ENCODE data around the gene WDR48.

WDR48 gene

DNA sequence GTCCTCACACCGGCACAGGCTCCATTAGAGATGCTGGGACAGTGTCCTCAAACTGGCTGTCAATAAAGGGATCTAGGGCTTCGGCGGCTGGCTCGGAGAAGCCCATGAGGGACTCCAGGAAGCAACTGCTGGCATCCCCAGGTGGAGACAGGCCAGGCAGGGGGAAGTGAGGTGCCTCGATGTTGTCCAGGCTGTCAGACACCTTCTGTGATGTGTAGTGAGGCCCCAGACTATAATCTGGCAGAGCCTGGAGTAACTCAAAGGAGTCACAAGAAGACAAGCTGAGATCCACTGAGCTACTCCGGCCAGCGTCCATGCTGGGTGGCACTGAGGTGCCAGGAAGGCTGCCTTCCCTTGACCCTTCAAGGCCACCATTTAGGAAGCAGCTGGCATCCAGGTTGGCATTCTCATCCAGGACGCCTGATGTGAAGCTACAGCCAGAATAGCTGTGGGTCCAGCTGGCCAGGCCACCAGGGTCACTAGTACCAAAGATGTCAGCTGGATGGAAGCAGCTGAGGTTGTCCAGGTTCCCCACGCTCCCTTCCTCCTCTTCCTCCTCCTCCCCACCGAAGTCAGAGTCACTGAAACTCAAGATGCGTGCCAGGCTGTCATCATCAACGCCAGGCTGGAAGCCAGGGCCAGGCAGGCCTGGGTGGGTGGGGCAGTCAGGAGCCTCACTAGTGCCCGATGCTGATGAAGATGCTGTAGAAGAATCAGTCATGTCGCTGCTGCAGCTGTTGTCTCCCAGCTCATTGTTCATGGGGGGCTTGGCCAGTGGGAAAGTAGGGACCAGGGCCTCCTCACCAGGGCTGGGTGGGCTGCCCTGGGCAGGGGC lies 91.5 kb downstream of the WDR48 start:
- no peak overlapping the region for H3K4me3 ChIP-seq
- peak; percentile 72 for DNase-seq (ENCODE audit: low spot score)
- TF ChIP-seq, protein P1, sequence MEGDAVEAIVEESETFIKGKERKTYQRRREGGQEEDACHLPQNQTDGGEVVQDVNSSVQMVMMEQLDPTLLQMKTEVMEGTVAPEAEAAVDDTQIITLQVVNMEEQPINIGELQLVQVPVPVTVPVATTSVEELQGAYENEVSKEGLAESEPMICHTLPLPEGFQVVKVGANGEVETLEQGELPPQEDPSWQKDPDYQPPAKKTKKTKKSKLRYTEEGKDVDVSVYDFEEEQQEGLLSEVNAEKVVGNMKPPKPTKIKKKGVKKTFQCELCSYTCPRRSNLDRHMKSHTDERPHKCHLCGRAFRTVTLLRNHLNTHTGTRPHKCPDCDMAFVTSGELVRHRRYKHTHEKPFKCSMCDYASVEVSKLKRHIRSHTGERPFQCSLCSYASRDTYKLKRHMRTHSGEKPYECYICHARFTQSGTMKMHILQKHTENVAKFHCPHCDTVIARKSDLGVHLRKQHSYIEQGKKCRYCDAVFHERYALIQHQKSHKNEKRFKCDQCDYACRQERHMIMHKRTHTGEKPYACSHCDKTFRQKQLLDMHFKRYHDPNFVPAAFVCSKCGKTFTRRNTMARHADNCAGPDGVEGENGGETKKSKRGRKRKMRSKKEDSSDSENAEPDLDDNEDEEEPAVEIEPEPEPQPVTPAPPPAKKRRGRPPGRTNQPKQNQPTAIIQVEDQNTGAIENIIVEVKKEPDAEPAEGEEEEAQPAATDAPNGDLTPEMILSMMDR (IDR thresholded peaks at IDR 0.05), result no peak
- H3K27ac ChIP-seq, result peak overlapping the region in 1 of 2 donors; percentile 20

DNA sequence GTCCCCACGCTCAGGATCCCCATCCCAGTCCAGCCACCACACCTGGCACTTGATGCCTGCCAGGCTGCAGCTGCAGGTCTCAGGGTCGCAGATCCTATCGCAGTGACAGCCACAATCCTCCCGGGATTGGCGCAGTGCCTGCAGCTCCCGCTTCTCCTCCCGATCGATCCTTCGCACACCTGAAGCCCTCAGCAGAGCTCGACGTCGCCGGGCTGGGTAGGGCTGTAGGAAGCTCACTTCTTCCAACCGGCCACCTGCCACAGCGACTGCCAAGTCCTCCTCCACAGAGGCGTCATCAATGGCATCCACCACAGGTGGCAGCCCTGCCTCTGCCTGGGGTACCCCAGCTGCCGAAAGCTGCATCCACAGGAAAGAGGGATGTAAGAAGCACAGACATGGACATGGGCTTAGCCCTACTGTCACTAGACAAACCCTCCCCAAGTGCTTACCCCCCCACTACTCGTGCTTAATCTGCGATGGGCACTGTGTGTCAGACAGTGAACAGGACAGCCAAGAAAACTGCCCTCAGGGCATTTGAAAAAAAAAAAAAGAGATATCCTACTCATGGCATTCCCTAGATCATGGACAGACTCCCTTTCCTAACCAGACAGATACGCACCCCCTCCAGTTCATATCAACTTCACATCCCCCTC lies 92.4 kb downstream of the WDR48 start:
- no peak overlapping the region for H3K4me3 ChIP-seq
- TF ChIP-seq, protein P1 (IDR thresholded peaks at IDR 0.05), result no peak
- DNase-seq (ENCODE audit: low spot score), result peak; percentile 73
- H3K27ac ChIP-seq, result no peak overlapping the region

DNA sequence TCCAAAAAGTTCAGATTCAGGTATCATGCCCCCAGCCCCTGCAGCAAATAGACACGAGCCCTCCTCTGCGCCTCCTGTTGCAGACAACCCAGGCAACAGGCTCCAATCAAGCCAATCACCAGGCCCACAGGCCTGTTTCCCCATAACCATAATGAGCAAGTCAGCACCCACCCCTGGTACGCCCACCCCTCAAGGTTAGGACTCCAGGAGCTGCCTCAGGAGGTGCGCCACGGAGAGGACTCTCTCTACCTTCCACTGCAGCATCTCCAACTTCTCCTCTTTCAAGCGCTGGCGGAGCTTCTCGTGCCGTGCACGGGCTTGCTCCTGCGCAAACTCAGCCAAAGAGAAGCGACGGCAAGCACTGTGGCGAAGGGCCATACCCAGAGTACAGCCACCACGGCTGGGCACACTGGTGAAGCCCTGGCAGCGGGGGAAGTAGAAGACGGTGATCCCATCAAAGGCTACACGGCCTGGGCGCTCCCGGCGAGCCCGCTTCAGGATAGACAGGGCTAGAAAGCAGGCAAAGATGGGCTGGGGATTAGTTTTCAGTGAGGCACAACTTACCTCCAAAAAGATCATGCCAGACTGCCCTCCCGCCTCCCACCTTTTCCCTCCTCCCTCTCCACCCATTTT lies 93.0 kb downstream of the WDR48 start:
- TF ChIP-seq, protein P1 (IDR thresholded peaks at IDR 0.05), result no peak
- H3K27ac ChIP-seq, result peak overlapping the region in 1 of 2 donors; percentile 26
- H3K4me3 ChIP-seq, result no peak overlapping the region
- DNase-seq (ENCODE audit: low spot score), result peak; percentile 73

- H3K4me3 ChIP-seq, result peak overlapping the region; percentile 96
- TF ChIP-seq, protein P1 (IDR thresholded peaks at IDR 0.05), result no peak
These were observed 94.3 kb downstream of the WDR48 start for GRCh38 chr3:39146083-39146501.

More at GRCh38 chr3:39146083-39146501, 94.3 kb downstream of the WDR48 start:
- peak; percentile 76 for DNase-seq (ENCODE audit: low spot score)
- H3K27ac ChIP-seq, result peak overlapping the region; percentile 99 to 100
